ENCODE results near the gene SDHAF1. TPM values are rescaled to one million over a fixed set of nuclear protein-coding genes. Genes with fewer than 3 reads are reported as not detected.

SDHAF1 gene
- total RNA-seq, 1 donor from 2014 or later, result 23.2 TPM

GRCh38 chr19:35959040-35959967, 35.7 kb upstream of the SDHAF1 start:
- no peak for DNase-seq (ENCODE audit: low read depth)
- no peak for TF ChIP-seq CTCF (conservative IDR thresholded peaks at IDR 0.05; ENCODE audit: low read depth, low read length)
- no peak overlapping the region for H3K4me3 ChIP-seq (ENCODE audit: low read depth, low read length)

GRCh38 chr19:35959968-35960320, 35.0 kb upstream of the SDHAF1 start:
- no peak for TF ChIP-seq CTCF (conservative IDR thresholded peaks at IDR 0.05; ENCODE audit: low read depth, low read length)
- H3K4me3 ChIP-seq (ENCODE audit: low read depth, low read length), result no peak overlapping the region
- no peak for DNase-seq (ENCODE audit: low read depth)

- DNase-seq (ENCODE audit: low read depth), result no peak
- TF ChIP-seq CTCF (conservative IDR thresholded peaks at IDR 0.05; ENCODE audit: low read depth, low read length), result no peak
- H3K4me3 ChIP-seq (ENCODE audit: low read depth, low read length), result no peak overlapping the region
Observed at GRCh38 chr19:35960432-35960972, 34.5 kb upstream of the SDHAF1 start.

GRCh38 chr19:35963514-35963913, 31.5 kb upstream of the SDHAF1 start:
- H3K4me3 ChIP-seq (ENCODE audit: low read depth, low read length), result no peak overlapping the region
- DNase-seq (ENCODE audit: low read depth), result no peak
- no peak for TF ChIP-seq CTCF (conservative IDR thresholded peaks at IDR 0.05; ENCODE audit: low read depth, low read length)

GRCh38 chr19:35966771-35967170, 28.2 kb upstream of the SDHAF1 start:
- no peak for DNase-seq (ENCODE audit: low read depth)
- H3K4me3 ChIP-seq (ENCODE audit: low read depth, low read length), result no peak overlapping the region
- no peak for TF ChIP-seq CTCF (conservative IDR thresholded peaks at IDR 0.05; ENCODE audit: low read depth, low read length)

- no peak for TF ChIP-seq CTCF (conservative IDR thresholded peaks at IDR 0.05; ENCODE audit: low read depth, low read length)
- DNase-seq (ENCODE audit: low read depth), result no peak
- H3K4me3 ChIP-seq (ENCODE audit: low read depth, low read length), result no peak overlapping the region
Observed at GRCh38 chr19:35973487-35973886, 21.5 kb upstream of the SDHAF1 start.

Data from epithelial cell of proximal tubule (primary cell).